GM19043 (cell line): Measurements from ENCODE around the gene DNAI7.
A peak's percentile ranks its signal among the peaks of the same experiment; 100 is the strongest.

ENCODE experiments used
- ATAC-seq: cut with Tn5 transposase; IDR thresholded peaks from one replicate; pipeline ENCODE4 v1.9.1; 2021; ENCODE audit warnings: low read depth; ENCODE audit not compliant: unreplicated experiment

The DNAI7 gene

DNA sequence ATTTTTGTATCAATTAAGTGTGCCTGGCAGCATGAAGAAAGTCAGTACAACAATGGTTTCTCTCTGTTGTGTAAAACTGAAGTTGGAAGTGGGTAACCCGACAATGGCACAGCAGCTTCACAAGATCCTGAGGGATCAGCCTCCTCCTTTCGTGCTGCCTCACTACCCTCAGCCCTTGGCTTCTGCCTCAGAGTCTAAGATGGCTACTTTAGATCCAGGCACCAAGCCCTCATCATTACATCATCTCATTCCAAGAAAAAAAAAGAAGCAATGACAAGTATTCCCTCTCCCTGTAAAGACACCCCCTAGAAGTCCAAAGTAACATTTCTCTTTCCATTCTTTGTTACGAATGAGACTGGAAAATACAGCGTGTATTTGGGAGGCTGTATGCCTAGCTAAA, 92.6 kb downstream of the DNAI7 start:
- ATAC-seq, result no peak

DNA sequence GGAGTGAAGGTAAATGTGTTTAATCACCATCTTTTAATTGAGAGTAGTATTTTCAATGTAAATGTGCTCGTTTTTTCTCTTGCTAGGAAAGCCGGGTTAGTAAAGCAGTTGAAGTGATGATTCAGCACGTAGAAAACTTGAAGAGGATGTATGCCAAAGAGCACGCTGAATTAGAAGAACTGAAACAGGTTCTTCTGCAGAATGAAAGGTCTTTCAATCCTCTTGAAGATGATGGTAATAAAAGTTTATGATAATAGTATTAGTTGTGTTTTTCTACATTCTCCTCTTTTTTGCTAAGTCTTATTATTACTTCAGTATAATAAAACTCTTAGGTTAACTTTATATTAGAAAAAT, 93.9 kb downstream of the DNAI7 start:
- no peak for ATAC-seq

DNA sequence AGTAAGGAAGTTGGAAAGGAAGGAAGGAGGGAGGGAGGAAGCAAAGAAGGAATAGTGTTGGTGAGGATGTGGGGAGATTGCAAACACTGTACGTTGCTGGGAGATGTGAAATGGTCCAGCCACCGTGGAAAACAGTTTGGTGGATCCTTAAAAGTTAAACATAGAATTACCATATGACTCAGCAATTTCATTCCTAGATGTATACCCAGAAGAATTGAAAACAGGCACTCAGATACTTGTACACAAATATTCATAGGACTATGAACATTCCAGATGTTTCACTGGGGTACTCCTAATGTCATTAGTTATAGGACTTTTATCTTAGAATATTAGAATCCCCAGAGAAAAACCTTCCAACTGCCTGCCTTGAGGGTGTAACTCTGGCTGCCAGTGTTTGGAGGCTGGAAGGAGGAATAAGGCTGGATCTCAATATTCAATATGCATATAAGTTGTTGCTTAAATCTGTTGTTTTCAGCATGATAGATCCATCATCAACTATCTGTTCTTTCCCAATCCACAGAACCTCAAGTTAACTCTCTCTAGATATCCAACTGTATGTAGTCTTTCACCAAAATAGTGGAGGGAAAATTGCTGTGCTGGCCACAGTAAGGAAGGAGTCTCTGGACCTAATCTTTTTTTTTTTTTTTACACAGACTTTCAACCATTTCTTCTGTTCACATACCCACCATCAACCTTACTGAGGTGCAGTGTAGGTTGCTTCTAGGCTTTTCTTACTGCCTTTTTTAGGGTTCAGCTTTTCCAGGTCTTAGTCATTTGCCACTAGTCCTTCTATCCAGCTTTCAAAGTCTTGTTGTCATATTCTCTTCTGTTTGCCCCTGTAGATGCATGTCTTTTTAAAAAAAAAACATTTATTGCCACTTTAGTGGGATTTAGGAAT, 94.5 kb downstream of the DNAI7 start:
- no peak for ATAC-seq

DNA sequence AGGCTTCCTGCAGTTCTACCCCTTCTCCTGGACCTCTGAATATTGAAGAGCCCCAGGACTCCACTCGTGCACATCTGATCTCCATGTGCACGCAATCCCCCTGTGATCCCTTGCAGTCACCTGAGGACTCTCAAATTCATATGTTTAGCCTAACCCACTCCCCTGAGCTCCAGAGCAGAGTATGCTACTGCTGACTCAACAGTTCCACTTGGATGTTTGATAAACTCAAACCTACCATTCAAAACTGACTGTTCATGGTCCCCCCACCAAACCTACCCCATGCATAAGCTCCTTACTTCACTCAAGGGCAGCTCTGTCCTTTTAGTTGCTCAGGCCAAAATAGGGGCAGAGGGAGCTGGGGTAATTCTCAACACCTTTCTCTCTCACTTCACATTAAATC, 96.0 kb downstream of the DNAI7 start:
- ATAC-seq, result no peak

DNA sequence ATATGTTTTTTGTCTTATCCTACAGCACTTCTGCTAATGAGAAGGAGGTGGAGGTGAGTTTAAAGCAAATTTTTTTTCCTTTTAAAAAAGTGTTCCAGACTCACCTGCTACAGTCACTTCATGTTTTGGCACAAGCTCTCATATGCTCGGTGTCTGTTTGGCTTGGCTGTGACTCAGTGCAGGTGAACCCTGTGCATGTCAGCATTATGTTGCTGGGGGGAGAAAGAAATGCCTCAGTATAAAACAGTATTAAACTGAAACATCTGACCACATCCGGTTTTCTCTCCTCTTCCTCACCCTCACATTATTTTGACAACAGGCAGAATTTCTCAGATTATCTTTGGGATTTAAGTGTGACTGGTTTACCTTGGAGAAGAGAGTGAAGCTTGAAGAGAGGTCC, 105.2 kb downstream of the DNAI7 start:
- no peak for ATAC-seq

DNA sequence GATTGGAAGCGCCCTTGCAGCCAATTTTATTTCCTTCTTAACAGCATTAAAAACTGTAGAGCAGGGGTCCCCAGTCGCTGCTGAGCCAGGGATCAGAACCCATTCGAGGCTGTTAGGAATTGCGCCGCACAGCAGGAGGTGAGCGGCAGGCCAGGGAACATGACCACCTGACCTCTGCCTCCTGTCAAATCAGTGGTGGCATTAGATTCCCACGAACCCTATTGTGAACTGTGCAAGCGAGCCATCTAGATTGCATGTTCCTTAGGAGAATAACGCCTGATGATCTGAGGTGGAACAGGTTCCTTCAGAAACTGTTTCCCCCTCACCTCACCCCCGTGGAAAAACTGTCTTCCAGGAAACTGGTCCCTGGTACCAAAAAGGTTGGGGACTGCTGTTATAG, 107.4 kb downstream of the DNAI7 start:
- ATAC-seq, result no peak

DNA sequence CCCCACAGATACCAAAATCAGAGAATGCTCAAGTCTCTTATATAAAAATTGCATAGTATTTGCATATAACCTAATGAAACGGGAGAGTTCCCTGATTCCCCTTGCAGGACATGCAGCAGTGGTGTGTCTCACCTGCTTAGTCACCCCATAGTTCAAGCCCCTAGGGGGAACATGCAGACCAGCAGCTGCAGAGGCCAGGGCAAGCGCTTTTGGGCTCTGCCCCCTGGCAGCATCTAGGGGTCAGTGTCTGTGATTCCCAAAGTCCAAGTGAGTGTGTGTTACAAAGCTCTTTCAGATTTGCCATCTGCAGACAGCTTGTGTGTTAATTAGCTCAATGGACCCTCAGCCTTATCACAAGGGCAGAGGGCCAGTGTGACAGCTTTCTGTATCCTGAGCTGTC, 110.1 kb downstream of the DNAI7 start:
- no peak for ATAC-seq

DNA sequence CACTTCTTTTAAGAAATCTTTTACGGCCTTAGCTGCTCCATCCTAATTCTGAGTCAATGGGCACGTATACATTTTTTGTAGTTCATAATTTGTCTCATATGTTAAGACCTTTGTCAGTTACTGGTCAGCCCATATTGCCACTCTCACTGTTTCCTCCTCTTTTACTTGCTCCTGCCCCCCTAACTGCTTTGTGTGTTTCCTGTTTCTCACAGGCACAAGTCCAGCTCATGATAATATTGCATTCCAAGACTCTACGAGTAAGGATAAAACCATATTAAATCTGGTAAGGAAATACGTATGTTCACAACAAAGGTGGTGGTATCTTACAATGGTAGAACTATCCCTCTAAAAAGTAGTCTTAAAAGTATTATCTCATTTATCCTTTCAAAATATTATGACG, 111.7 kb downstream of the DNAI7 start:
- no peak for ATAC-seq

DNA sequence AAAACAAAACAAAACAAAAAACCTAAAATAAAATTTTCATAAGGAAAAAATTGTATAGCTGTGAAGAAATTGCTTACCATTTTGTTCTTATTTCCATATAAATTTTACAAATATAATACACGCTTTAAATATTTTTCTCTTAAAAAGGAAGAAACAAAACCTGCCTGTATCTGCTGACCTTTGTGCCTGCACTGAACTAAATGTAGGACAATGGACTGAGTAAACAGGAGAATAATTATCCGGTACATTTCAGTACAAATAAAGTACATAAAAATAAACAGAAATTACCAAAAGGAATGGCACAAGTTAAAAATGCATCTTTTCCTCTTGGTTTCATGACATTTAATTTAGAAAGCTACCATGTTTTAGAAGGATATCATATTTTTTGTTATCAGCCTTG, 112.3 kb downstream of the DNAI7 start:
- ATAC-seq, result no peak

DNA sequence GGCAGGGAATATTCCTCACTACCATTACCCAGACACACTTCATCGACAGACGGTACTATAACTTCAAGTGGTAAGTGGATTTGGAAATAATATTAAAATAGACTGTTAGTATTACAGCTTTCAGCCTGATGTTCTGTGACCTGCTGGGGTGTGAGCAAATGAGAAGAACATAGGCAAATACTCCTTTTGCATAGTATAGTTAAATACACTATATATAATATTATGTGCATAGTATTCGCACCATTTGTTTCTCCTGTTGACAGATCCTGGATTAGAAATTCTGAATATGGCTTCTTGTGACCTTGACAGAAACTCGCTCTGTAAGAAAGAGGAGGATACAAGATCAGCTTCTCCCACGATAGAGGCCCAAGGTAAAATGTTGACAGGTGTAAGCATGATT, 115.6 kb downstream of the DNAI7 start:
- ATAC-seq, result no peak

DNA sequence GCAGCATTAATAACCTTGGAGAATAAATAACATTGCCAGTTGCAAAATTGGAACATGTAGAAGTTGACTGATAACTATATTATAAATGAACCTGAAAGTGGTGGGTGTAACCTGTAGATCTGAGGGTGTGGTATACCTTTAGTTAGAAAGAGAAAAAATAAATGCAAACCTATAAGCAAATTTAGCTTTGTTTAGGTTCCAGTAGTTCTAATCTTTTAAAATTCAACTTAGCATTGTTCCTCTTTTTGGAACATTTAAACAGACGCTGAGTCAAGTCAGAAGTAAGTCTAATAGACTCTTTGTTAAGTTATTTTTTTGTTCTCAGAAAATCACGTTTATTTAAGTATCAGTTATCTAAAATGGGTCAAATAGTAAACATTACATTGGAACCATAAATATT, 120.0 kb downstream of the DNAI7 start:
- peak; percentile 71 for ATAC-seq

DNA sequence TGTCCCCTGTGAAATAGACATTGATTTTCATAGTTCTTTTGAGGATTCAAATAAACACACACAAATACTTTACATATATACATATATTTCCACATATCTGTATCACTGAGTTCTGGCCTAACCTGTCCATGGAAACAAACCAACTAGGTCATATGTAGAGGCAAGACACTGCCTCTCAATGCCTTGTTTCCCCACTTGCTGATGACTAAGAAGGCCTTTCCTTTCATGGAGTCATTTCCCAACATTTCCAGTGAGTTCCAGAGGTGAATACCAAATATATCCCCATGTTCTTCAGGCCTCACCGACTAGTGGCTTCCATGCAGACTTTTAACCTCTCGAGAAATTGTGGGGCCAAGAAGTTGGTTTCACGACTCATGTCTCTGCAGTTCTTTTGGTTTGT, 120.8 kb downstream of the DNAI7 start:
- no peak for ATAC-seq

DNA sequence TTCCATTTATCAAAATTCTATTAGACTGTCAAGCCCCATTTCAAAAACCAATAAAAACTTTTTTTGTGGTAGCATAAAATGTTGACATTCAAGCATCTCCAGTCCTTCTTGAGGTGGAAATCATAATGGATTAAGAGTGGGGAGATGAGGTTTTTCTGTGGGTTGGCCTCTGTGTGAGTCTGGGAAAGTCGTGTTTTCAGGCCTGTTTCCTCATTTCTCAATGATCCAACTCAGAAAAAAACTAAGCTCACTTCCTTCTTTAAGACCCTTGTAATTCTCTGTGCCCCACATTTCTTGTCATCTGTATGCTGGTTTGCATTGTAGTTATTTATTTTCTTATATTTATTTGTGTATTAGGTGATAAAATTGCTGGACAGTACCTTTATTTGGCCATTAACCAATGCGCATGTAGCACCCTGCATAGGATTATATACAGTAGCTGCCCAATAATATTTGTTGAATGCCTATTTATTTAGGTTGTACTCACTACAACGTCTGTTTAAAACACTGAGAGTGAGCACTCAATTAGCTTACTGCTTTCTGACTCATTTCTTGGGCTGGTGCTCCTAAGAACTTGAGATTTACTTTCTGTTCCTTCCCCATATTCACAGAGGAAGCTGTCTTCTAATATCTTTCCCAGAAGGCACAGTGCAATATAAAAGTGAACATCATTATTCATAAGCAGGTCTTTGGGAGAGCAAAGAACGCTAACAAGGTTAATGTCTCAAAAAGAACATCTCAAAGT, 121.9 kb downstream of the DNAI7 start:
- ATAC-seq, result no peak

DNA sequence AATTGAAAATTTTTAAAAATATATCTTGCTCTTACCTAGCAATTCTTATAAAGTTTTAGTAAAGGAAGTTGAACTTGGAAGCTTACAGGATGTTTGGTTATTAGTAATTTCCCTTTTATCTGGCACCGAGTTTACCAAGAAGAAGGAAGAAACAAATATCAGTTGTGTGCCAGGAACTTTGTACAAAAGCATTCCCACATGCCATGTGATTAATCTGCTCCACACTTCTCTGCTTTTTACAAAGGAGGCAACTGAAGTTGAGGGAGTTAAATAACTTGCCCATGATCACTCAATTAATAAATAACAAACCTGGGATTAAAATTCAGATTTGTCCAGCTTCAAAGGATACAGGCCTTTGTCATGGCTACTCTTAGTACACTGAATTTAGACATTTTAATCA, 123.6 kb downstream of the DNAI7 start:
- no peak for ATAC-seq

DNA sequence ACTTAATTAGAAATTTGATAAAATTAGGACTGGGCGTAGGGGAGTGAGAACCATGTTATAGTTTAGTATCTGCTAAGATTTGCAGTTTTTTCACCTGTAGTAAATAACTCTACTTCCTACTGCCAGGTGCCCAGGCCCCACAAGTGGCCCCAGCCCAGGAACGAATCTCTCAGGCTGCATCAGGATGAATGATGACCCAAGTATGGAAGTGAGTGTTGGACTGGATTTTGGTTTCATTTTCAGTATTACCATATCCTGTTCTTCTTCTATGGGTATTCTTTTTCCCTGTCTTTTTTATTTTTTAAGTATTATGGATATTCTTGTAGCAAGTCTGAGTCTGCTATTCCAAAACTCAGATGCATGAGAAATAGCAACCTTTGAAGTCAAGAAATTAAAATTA, 125.7 kb downstream of the DNAI7 start:
- no peak for ATAC-seq

DNA sequence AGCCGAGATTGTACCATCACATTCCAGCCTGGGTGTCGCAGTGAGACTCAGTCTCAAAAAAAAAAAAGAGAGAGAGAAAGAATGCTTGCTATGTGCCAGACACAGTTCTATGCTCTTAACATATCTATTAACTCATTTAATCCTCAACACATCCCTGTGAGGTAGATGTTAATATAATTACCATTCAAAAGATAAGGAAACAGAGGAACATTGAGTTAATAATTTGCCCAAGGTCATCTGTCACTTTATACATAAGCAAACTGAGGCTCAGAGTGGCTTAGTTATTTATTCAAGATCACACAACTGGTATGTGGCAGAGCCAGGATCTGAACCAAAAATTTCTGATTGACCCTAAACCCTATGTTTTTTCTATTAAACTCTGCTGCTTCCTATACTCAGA, 129.9 kb downstream of the DNAI7 start:
- no peak for ATAC-seq

DNA sequence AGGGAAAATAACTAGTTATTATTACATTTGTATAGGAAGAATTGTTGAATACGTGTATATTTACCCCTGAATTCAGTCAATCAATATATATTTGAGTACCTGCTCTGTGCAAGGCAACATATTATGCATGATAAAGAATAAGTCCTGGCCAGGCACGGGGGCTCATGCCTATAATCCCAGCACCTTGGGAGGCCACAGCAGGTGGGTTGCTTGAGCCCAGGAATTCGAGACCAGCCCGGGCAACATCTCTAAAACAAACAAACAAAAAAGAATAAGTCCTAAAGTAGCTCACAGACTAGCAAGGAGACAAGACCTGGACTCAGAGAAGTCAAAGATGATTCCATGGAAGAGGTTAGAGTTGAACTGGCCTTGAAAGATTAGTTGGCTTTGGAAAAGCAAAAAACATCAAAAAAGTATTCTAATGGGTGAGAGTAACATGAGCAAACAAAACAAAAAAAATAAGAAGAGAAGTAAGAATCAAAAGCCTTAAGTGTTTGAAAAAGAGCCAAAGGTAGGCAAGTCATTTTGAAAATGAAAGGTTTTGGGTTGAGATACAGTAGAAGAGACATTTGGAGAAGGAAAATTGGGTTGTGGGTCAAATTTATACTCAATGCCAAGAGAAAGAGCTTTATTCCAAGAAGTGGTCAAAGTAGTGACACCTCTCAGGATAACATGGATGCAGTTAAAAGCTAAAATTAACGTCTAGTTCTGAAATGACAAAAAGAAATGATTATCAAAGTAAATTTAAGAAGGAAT, 130.9 kb downstream of the DNAI7 start:
- no peak for ATAC-seq

DNA sequence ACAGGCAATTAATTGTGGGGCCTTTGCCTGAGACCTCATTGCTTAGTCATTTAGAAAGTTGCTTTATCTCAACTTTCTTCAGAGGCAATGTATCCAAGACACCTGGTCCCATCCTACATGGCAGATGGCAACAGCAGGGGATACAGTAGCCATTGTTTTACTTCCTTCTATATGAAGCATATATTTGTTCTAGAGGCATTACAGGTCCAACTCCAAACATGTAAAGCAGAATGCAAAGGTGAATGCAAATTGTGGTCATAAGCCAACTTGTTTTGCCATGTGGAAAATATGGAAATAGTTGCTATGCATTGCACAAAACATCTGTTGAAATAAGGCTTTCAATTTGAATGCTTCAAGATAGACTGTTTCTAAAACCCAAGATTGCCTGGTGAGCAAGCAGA, 136.3 kb downstream of the DNAI7 start:
- ATAC-seq, result peak; percentile 36
